SU-DHL-6 (cell line): ENCODE data around the gene P2RY8.

Experiments
- EZH2phosphoT487 ChIP-seq: fragments of 200-600 bp; sonication (generic), shearing (Covaris generic); conservative IDR thresholded peaks from 2 replicates; pipeline ENCODE4 v1.6.1; 2018; ENCODE audit warnings: mild to moderate bottlenecking, antibody characterized with exemption, low read length, moderate library complexity, mixed read lengths
- TF ChIP-seq, protein P1 (sequence below): fragments of 200-600 bp; sonication (generic); IDR thresholded peaks from one replicate; pipeline ENCODE4 v1.5.1; 2017; ENCODE audit warnings: antibody characterized with exemption, mild to moderate bottlenecking, low read length, moderate library complexity; ENCODE audit not compliant: insufficient read depth, poor library complexity, severe bottlenecking

DNA sequence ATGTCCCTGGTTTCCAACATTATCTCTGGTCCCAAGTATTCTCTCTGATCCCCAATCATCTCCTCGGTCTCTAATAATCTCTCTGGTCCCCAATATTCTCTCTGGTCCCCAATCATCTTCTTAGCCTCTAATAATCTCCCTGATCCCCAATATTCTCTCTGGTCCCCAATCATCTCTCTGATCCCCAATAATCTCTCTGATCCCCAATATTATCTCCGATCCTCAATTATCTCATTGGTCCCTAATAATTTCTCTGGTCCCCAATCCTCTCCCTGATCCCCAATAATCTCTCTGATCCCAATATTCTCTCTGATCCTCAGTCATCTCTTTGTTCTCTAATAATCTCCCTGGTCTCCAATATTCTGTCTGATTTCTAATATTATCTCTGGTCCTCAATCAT is 16.6 kb downstream of the P2RY8 start:
- TF ChIP-seq, protein P1, sequence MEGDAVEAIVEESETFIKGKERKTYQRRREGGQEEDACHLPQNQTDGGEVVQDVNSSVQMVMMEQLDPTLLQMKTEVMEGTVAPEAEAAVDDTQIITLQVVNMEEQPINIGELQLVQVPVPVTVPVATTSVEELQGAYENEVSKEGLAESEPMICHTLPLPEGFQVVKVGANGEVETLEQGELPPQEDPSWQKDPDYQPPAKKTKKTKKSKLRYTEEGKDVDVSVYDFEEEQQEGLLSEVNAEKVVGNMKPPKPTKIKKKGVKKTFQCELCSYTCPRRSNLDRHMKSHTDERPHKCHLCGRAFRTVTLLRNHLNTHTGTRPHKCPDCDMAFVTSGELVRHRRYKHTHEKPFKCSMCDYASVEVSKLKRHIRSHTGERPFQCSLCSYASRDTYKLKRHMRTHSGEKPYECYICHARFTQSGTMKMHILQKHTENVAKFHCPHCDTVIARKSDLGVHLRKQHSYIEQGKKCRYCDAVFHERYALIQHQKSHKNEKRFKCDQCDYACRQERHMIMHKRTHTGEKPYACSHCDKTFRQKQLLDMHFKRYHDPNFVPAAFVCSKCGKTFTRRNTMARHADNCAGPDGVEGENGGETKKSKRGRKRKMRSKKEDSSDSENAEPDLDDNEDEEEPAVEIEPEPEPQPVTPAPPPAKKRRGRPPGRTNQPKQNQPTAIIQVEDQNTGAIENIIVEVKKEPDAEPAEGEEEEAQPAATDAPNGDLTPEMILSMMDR: no peak
- TF ChIP-seq EZH2phosphoT487: no peak
